ENCODE results near the gene TSTD2.

Gene TSTD2

DNA sequence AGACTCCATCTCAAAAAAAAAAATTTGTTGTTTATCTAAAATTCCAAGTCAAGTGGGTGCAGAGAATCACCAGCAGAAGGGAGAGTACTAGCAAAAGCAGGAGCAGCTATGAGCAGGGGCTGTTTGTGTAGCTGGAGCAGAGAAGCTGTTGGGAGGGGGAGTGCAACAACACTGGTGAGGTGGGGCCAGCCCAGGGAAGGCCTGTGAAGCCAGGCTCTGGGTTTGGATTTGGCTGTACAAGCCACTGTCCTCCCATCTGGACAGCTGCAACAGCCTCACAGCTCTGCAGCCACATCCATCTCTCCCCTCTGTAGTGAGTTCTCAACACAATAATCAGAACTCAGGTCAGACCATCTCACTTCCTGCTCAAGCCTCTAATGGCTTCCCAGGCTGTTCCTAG lies 72.3 kb downstream of the TSTD2 start:
- DNase-seq: no peak

DNA sequence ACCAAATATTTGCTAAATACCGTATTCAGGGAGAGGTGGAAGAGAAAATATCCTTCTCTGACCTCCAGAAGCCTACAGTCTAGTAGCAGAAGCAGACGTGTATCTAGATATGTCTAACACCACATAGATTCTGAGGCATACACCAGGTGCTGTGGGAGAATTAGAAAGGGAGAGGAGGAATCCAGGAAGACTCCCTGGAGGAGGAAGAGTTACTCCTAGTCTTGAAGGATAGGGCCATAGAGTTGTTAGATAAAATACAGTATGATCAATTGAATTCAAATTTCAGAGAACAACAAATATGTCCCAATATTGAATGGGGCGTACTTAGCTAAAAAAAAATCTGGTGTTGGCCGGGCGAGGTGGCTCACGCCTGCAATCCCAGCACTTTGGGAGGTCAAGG lies 73.0 kb downstream of the TSTD2 start:
- DNase-seq: no peak

DNA sequence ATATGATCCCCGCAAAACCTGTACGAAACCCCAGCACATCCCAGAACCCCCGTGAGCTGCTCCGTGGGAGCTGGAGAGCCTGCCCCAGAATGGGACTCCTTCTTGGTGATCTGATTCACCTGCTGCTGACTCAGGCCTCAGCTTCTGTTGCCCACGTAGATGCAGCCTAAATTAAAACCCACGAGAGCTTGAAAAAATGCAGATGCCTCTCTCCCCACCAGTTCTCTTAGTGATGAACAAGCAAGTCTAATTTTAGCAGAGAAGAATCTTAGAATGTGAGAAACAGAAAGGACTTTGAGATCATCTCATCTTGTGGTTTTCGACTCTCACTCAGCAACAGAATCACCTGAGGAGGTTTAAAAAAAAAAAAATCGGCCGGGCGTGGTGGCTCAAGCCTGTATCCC lies 74.1 kb downstream of the TSTD2 start:
- no peak for DNase-seq

DNA sequence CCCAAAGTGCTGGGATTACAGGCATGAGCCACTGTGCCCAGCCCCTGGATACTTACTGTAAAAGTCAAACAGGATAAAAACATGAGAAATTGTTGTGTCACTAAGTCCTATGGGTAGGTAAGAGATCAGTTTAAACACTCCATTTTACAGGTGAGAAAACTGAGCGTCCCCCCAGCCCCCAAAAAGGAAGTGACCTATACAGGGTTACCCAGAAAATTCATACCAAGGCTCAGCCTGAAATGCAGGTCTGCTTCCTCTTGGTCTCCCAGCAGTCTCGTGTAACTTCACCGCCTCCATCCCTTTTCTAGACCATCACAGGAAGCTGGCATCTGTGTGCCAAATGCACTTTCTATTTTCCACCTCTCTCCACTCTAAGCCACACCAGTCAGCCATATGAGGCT lies 74.5 kb downstream of the TSTD2 start:
- DNase-seq: no peak

DNA sequence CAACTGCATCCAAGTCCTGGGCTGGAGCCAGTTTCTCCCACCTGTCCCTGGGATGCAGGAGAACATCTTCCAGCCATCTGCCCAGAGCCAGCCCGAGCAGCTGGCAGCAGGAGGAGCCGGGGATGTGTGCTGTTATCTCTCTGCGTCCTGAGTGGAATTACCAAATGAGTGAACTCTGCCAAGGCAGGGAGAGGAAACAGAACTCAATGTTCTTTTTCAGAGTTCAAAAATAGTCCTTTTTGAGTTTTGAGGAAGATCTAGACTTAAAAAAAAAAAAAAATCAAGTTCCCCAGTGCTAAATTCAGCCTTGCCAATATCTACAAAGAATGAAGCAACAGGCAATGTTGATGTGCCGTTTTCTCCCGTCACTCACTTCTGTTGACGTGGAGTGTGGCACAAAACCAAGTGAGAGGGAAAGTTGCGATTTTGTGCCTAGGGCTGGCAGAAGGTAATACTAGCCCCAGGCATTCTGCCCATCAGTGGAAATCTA lies 75.5 kb downstream of the TSTD2 start:
- no peak for DNase-seq

DNA sequence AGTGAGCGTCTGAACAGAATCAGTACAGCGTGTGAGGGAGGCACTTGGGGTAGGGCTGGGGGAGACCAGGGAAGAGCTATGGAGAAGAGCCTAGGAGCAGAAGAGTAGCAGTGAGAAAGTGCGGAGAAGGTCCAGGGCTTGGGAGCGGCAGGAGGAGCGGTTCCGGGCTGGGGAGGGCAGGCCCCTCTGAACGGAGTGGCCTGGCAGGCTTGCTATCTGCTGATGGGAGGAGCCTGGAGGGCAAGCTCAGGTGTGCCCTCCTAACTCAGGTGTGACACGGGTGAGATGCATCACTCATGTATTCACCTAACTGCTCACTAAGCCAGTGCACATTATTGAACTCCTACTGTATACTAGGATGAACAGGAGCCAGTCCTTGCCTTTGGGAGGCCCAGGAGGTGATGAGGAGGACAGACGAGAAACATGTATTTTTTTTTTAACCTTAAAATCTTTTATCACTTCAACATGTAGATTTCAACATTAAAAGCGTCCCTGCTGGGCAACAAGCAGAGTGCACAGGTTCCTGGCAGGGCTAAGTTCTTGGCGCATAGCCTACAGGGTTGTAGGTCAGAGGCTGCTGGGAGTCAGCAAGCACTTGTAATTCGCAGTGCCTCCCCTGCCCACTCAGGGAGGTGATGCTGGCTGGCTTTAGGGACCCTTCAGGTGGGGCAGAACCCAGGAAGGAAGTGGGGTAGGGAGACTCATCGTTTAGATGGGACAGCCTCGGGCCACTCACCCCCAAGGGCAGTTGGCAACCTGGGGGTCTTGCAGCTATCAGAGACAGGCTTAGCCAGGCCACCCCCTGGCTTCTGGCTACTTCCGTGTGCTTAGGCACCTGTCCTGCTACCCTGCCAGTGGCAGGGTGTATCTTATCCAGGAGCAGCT lies 76.2 kb downstream of the TSTD2 start:
- DNase-seq: no peak

DNA sequence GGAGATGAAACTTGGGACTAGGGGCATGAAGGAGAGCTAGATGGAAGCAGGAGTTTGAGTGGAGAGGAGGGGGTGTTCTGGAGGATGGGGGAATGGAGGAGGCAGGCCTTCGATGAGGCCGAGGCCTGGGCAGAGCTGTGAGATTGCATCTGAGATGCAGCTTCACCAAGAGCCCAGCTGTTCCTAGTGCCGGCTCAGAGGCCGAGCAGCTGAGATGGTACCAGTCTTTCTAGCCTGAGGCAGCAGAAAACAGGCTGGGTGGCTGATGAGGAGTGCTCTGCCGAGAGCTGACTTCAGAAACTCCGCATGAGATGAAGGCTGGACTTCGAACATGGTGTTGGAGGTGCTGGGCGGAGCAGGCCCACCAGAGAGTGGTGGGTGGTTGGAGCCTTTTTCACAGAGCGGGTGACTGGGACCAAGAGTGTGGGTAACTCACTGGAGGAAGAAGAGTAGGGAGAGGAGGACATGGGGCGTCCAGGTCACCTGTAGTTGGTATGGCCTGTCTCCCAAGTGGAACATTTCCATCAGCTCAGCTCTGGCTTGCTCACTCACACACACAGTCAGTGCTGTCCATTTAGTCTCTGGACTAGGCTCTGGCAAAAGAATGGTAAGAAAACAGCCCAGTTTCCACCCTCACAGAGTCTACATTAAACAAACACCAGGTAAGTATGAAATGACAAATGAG lies 77.0 kb downstream of the TSTD2 start:
- DNase-seq: no peak

DNA sequence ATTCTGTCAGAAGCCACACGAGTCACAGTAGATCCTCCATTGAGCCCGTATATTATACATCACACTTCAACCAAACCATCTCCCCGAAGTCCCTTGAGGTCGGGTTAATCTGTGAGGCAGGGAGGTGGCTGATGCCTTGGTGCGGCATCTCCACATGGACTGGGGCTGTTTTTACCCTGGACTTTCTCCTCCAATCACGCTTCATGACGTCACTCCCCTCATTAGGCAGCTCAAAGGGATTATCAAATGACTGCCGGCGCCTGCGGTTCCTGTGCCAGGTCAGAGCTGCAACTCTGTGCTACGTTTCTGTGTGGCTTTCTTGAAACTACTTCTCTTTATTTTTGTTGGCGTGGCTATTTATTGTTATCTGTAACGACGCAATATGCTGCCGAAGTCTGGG lies 78.0 kb downstream of the TSTD2 start:
- DNase-seq: no peak

DNA sequence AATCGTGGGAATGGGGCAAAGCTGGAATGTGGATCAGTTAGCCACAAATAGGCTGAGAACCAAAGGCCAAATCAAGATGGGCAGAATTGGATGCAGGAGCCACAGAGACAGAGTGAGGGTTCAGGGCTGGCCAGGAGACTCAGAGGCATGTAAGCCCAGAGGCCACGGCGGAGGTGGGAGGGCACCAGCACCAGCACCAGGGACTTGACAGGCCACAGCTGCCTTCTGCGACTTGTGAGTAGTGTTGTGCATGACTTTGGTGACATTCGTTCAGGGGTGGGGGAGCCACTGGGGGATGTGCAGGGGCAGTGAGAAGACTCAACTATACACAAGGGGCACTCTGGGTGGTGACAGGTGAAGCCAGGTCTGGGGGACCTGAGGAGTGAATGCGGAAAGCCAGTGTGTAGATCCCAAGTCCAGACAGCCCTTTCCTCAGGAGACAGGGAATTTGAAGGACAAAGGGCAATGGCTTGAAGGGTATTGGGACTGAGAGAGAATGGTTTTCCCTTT lies 78.5 kb downstream of the TSTD2 start:
- no peak for DNase-seq

DNA sequence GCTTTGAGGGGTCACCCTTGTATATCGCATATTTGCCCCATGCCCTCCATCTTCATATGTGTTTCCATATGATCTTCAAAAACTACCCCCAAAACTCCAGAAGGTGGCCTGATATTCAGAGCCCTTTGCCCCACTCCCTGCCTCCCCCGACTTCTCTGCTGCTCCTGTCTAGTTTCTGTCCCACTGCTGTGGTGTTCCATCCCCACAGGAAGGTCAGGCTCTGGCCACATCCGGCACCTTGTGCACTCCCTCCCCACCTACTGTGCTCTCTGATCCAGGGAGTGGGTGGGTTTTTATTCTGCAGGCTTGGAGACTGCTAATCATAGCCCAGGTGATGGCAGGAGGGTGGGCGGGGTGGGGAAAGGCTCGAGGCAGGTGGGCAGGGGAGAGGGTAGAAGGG lies 79.3 kb downstream of the TSTD2 start:
- DNase-seq: no peak

DNA sequence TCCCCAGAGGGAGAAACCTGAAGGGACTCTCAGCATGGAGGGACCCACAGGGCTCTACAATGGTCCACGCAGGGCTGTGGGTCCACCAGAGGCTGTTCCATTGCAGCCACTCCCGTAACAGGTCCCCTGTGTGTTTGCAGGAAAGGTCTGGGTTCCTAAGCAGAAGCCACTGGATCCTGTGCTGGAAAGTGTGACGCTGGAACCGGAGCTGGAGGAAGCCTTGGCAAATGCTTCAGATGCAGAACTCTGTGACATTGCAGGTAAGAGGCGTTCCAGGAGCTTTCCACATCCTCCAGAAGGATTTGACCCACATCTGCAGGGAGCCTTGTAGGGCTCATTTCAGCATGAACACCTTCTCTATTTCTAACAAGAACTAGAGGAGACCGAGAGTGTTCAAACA lies 80.0 kb downstream of the TSTD2 start:
- DNase-seq: no peak

DNA sequence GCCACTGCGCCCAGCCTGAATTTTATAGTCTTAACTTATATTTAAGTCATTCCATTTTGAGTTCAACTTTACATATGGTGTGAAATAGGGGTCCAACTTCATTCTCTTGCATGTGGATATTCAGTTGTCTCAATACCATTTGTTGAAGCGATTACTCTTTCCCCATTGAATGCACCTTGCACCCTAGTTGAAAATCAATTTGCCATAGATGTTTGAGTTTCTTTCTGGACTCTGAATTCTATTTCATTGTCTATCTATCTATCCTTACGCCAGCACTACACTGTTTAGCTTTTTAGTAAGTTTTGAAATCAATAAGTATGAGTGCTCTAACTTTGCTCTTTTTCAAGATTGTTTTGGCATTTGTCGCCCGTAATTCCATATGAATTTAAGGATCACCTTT lies 81.9 kb downstream of the TSTD2 start:
- DNase-seq: no peak

DNA sequence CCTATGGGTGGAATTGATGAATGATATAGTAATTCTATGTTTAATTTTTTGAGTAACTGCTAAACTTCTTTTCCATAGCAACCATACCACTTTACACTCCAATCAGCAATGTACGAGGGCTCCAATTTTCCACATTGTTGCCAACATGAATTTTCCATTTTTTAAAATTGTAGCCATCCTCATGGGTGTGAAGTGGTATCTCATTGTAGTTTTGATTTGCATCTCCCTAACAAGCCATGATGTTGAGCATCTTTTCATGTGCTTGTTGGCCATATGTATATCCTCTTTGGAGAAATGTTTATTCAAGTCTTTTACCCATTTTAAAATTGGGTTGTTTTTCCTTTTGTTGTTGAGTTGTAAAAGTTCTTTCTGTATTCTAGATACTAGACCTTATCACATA lies 82.8 kb downstream of the TSTD2 start:
- no peak for DNase-seq
